HG03571 (cell line): ENCODE results near the gene FOXC1.
A peak's percentile ranks its signal among the peaks of the same experiment; 100 is the strongest.

Source experiments
- ATAC-seq: cut with Tn5 transposase; IDR thresholded peaks from one replicate; pipeline ENCODE4 v1.9.1; 2021; ENCODE audit not compliant: unreplicated experiment

The FOXC1 gene

GRCh38 chr6:1598886-1599285, 10.8 kb upstream of the FOXC1 start:
- ATAC-seq, result no peak

- no peak for ATAC-seq
Measured at GRCh38 chr6:1599469-1599868, 10.2 kb upstream of the FOXC1 start.

DNA sequence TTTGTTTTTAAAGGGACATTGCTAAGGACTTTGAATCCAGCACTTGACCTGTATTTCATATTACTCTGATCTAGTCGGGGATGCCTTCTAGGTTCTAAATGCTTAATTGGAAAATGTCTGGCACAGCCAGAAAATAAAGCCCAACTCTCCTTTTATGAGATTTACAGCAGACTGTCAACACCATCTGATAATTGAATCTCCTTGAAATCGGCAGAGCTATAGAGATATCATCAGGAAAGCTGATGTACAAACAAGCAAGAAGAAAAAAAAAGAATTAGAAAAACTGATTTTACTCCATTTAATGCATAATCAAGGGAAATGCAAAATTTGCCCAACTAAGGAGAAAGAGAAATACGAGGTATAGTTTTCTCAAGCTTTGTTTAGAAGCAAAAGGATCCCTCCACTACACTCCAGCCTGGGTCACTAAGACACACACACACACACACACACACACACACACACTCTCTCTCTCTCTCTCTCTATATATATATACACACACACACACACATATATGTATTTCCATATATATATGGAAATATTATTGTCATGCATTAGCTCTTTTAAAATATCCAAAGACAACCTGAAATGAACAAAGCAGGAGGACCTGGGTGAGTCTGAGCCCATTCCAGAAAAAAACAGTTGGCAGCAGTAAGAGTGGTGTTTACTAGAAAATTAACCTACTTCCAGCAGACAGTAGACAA, 9.5 kb upstream of the FOXC1 start:
- no peak for ATAC-seq

- ATAC-seq, result no peak
Measured at GRCh38 chr6:1600764-1601157, 9.0 kb upstream of the FOXC1 start.

GRCh38 chr6:1601158-1602048, 8.3 kb upstream of the FOXC1 start:
- ATAC-seq, result no peak

- ATAC-seq, result no peak
Measured at GRCh38 chr6:1602049-1602713, 7.5 kb upstream of the FOXC1 start.

GRCh38 chr6:1603708-1604107, 6.0 kb upstream of the FOXC1 start:
- no peak for ATAC-seq

DNA sequence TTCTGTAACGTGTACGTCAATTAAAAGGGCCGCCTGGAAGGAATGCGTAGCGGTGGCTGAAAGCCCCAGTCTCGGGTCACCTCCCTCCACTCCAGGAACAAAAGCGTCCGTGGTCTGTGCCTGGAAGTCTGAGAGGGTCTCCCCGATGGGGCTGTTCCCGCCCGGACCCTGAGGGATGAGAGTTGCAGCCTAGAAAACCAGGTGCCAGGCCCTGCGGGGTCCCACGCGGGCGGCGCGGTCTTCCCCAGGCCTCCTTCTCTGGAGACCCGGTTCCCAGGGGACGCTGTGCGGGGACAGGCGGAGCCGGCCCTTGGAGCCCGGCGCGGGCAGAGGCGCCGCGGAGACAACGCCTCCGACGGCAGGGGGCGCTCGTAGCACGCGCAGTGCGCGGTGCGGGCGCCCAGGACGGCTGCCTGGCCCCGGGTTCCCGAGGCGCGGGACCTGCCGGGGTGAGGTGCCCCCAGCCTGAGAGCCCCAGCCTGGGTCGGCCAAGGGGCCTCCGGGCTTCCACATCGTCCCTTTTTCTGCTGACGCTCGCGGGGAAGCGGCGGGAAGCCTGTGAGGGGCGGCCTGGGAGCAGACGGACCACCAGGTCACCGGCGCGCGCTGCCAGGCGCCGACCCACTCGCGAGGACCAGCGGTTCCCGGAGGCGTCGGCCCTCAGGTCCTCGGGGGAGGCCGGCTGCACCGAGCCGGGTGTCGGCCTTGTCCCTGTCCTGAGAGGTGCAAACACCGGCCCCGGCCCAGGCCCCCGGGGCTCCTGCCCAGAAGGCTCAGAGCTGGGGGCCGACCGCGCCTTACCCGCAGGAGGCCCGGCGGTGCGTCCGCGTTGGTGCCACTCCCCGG, 5.3 kb upstream of the FOXC1 start:
- ATAC-seq, result no peak

DNA sequence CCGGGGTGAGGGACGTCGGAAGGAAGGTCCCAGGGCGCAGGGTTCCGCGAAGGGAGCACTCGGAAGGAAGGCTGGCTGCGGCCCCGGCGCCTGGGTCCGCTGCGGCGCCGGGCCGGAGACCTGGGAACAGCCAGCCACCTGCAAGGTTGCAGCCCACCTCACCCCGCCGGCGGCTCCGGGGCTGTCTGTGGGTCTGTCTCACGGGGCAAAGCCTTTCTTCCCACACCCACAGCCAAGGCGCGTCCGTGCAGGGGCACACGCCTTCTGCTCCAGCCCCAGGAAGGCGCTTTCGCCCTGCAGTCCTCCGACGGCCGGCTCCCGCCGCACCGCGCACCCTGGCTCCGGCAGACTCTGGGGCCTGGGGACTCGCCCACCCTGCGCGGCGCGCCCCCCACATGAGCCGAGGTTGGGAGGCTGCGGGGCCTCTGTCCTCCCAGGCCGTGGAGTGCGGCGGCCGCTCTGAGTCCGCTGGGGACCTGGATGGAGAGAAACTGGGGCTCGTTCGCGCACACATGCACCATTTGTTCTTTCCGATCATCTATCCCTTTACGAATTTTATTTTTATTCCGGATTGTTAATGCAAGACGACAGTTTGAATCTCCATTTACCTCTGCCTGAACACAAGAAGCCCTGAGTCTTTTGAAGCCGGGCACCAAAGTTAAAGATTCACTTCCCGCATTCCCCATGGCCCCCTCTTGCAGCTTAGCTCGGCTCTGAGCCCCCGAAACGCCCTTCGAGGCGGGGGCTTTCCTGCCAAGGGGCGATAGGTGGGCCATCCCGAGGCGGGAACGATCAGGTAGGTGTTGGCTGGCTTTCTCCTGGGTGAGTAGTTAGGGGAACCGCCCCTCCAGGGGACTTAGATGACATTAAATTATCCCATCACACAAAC, 4.5 kb upstream of the FOXC1 start:
- no peak for ATAC-seq

DNA sequence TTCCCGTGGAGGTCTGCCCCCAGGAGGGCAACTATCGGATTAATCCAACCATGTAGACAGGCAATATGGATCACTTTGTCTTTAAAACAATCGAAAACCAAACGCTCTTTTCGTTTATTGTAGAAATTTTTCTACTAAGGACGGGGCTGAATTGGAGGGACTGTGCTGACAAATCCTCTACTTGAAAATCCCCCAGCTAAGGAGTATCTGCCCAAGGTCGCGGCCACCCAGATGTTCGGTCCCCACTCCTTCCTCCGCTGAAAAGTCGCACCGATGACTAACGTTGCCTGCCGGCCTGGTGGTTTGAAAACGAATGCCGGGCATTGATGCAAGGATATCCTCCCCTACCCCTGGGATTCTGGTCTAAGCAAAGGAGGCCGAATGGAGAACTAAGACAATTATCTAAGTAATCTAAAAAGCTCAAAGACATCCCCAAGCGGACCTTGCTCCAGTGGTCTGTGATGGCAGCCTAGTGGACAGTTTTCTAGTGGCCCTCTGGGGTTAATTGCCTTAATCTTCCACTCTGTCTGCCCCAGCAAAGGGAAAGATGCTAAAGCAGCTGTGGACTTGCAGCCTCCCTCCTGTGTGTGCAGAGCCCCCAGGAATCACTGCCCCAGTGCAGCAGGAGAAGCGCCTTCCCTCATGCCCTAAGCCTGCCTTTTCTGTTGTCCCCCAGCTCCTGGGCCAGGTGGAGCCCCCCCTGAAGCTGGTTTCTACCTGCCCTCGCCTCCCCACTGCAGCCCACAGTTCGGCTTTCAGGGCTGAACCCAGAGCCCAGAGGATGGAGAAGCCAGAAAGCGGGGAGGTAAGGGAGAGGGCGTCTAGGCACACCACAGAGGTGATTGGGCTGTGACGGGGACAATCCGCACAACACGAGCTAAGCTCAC, 3.6 kb upstream of the FOXC1 start:
- ATAC-seq, result no peak

GRCh38 chr6:1606780-1607515, 2.8 kb upstream of the FOXC1 start:
- ATAC-seq, result no peak

DNA sequence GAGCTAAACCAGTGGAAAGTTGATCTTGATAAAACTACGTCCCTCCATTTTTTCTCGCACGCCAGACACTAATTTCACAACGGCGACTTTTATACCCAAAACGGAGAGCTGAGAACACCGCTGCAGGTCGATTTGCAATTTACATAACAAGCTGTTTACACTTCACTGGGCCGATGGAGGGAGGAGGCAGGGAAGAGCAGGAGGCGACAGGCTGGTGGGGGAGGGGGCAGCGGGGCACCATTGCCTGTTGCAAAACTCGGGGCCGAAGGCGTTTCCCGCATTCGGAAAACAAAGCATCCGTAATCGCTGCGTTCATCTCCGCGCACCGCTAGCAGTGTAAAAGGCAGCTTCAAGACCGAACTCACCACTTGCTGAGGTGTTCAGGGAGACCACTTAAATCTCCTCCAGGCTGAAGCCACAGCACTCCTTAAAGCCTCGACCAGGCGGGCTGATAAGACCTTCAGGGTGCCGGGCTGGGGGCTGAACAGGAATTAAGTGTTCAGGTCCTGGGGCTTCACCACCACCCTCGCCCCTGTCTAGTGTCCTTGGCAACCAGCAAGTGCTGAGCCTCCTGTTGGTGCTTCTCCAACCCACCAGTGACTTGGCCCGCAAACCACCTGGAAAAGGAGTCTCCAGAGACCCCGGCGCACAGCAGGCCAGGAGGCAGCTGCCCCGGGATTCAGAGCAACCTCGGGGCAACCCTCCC, 2.0 kb upstream of the FOXC1 start:
- ATAC-seq, result no peak

DNA sequence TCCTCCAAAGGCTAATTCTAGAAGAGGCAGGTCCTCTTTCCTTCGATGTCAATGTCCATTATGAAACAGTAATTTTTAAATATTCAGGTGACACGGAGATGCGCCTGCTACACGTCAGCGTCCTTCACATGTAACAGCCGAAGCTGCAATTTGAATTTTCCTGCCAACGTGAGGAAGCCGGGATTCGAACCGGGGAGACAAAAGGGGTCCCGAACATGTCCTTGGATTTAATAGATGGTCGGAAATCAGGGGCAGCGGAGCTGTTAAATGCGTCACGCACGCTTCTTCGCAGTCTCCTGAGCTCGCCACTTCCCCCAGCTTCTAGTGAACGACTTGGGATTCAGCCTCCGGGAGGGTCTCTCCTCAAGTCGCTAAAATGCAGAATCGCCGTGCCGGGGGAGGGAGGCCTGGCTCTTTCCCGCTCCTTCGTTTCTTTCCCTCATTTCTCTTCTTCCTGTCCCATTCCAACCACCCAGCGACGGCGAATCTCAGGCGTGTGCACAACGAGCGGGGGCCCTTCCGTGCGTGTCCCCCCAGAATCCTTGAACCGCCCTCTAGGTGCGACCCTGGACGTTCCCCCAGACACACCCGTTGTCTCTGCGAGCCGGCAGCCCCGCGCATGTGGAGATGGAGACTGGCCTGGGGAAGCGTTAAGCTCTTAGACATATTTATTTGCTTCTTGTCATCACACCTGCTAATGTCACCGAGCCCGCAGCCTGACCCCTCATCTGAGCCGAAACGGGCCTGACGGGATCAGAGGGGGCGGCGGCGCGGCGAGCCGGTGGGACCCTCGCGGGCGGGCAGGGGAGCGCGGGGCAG, 1.3 kb upstream of the FOXC1 start:
- ATAC-seq, result no peak

DNA sequence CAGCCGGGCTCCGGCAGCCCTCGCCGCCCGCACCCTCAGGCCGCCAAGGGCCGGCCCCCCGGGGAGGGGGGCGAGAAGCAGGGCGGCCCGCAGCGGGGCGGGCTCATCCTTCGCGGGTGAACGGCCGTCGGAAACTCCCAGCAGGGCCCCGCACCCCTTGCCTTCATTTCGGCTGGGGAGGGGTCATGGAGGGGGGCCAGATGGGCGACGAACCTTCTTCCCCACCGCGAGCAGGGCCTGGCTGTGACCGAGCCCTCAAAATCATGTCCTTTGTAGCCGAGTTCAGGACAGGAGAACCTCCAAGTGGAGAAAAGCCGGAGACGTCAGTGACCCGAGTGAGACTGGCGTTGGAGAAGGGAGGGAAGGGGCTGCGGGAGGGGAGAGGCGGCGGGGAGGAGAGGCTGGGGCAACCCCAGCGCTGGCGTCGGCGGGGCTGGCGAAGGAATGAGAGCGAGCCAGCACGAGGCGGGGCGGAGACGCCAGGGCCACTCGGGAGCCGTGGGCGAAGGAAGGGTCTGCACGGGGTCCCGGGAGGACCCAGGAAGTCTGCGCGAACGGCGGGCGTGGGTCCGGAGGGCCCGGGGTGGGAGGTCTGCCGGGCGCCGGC, 571 bp upstream of the FOXC1 start:
- peak; percentile 7 for ATAC-seq

DNA sequence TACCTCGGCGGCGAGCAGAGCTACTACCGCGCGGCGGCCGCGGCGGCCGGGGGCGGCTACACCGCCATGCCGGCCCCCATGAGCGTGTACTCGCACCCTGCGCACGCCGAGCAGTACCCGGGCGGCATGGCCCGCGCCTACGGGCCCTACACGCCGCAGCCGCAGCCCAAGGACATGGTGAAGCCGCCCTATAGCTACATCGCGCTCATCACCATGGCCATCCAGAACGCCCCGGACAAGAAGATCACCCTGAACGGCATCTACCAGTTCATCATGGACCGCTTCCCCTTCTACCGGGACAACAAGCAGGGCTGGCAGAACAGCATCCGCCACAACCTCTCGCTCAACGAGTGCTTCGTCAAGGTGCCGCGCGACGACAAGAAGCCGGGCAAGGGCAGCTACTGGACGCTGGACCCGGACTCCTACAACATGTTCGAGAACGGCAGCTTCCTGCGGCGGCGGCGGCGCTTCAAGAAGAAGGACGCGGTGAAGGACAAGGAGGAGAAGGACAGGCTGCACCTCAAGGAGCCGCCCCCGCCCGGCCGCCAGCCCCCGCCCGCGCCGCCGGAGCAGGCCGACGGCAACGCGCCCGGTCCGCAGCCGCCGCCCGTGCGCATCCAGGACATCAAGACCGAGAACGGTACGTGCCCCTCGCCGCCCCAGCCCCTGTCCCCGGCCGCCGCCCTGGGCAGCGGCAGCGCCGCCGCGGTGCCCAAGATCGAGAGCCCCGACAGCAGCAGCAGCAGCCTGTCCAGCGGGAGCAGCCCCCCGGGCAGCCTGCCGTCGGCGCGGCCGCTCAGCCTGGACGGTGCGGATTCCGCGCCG, 994 bp downstream of the FOXC1 start:
- ATAC-seq, result peak; percentile 9

GRCh38 chr6:1611322-1611571, 1.5 kb downstream of the FOXC1 start:
- ATAC-seq, result no peak
